HG03442 (cell line): ENCODE results near the gene INO80E.
A peak's percentile ranks its signal among the peaks of the same experiment; 100 is the strongest.
"Not testable (repeated sequence)": the region's sequence is repeated elsewhere in the genome, so short reads cannot be mapped to it uniquely, and the experiment has no call there.

Experiments used
- ATAC-seq: cut with Tn5 transposase; IDR thresholded peaks from one replicate; pipeline ENCODE4 v1.9.1; 2021; ENCODE audit warnings: mild to moderate bottlenecking, moderate library complexity; ENCODE audit not compliant: unreplicated experiment

The INO80E gene

DNA sequence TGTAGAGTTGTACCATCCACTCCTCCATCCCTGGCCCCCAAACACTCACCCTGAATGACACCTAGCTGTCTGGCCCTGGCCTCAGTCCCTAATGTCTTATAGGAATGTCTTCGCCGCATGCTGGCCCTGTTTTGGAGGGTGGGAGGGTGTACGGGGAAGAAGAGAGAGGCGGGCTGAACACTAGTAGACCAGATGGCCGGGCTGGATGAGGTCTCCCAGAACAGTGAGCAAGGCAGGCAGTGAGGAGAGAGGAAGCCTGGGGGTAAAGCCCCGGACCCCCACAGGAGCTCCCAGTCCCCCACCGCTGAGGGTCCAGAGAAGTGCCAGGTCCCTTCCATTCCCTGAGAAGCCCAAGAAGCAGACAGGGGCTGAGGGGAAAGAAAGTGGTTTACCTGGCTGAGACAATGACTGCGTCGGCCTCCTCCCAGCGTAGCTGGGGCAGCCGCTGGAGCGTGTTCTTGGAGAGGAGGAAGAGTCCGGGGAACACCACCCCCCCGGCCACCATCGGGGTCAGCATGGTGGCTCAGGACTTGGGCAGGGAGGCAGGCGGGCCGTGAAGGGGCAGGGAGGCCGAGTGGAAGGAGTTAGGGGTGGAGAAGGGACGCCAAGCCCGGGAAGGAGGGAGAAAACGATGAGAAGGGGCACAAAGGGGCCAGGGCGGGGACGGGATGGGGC lies 34.1 kb downstream of the INO80E start:
- ATAC-seq, result no peak

GRCh38 chr16:30030841-30031413 lies 34.9 kb downstream of the INO80E start, which contains the start of gene TLCD3B:
TSS of gene TLCD3B (minus strand) at chr16:30031271. CDS start at chr16:30030527, 744 bp downstream.
- no peak for ATAC-seq

- no peak for ATAC-seq
Observed at GRCh38 chr16:30031477-30031918, 35.5 kb downstream of the INO80E start.

GRCh38 chr16:30032083-30032819 lies 36.2 kb downstream of the INO80E start:
- ATAC-seq, result no peak

GRCh38 chr16:30033270-30033669 lies 37.2 kb downstream of the INO80E start:
- ATAC-seq, result no peak

DNA sequence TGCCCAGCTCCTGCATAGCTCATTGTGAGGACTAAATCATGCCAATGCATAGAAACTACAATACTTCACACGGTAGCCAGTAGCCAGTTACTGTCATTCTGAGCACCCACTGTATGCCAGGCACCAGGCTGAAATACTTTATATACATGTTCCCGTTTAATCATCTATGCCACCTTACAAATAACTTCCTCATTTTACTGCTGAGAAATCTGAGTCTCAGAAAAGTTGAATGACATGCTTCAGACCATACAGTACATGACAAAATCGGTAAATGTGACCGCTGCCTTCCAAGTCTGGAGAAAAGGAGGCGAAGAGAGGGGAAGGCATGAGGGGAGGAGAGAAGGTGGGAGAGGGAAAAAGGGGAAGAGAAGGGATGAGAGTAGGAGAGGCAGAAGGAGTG lies 44.2 kb downstream of the INO80E start:
- ATAC-seq, result no peak

- not testable (repeated sequence) for ATAC-seq
Observed at GRCh38 chr16:30040690-30041089, 44.6 kb downstream of the INO80E start.

DNA sequence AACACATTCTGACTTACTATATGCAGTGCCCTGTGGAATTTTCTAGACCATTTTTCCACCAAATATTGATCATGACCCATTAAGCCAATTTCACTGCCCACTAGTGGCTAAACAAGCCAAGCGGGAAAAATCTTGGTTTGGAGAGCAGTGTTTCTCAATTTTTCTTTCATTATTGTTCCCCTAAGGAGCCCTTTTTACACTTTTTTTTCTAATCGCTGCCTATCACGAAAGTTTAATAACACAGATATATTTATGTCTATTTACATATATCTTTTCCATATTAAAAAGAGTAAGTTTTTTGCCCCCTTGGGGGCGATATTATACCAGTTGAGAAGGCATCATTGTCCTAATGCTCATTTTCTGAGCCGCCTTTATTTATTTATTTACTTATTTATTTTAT lies 45.8 kb downstream of the INO80E start:
- no peak for ATAC-seq

- ATAC-seq, result no peak
Observed at GRCh38 chr16:30046178-30046577, 50.1 kb downstream of the INO80E start.

- no peak for ATAC-seq
Observed at GRCh38 chr16:30046588-30046987, 50.5 kb downstream of the INO80E start.

GRCh38 chr16:30049871-30050270 lies 53.8 kb downstream of the INO80E start:
- ATAC-seq, result no peak

GRCh38 chr16:30051518-30051917 lies 55.5 kb downstream of the INO80E start:
- ATAC-seq, result no peak

- peak; percentile 81 for ATAC-seq
Observed at GRCh38 chr16:30052671-30053372, 56.8 kb downstream of the INO80E start.

DNA sequence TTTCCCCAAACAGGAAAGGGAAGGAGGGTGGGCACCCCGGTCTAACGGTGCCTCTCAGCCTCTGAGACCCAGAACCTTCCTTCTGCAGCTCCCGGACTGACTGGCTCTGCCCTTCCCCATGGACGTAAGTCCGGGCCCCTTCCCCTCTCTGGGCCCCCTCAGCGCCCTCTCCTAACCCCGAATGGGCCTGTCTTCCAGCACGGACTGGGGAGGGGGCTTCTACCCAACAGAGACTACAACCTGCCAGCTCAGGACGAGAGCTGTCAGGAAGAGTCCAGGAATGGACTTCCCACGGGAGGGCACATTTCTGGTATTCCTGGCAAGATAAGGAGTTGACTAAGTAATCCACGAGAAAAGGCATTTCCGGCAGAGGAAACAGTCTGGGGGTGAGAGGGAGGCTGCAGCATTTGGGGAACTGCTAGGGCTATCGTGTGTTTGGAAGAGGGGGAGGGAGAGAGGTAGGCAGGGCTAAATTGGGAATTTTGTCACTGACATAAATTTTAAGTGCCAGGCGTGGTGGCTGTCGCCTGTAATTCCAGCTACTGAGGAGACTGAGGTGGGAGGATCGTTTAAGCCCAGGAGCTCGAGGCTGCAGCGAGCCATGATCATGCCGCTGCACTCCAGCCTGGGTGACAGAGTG lies 57.5 kb downstream of the INO80E start:
- peak; percentile 19 for ATAC-seq

DNA sequence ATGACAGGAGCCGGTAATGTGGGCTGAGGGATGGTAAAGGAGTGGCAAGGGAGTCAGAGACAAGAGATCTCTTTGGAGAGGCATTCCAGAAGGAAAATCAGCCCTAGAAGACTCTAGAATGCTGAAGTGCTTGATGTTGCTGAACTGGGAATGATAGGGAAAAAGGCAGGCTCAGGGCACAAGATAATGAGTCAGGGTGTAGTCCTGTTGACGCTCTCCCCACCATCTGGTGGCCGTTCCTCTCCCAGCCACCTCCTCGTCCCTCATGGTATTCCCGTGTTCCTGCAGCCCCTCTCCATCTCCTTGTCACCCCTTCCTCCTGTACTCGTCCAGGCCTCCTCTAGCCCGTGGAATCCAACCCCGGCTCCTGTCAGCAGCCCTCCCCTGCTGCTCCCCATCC lies 58.4 kb downstream of the INO80E start:
- no peak for ATAC-seq

- ATAC-seq, result no peak
Observed at GRCh38 chr16:30054959-30055553, 59.0 kb downstream of the INO80E start.
